DMS153 treated with DMSO at 0.1 percent for 48 hours (cell line): Measurements from ENCODE around the gene PTHLH.

ENCODE experiments used
- DNase-seq: peaks from one replicate; lab custom pipeline; 2025; ENCODE audit not compliant: unreplicated experiment; lab: John Stamatoyannopoulos, UW

The PTHLH gene

DNA sequence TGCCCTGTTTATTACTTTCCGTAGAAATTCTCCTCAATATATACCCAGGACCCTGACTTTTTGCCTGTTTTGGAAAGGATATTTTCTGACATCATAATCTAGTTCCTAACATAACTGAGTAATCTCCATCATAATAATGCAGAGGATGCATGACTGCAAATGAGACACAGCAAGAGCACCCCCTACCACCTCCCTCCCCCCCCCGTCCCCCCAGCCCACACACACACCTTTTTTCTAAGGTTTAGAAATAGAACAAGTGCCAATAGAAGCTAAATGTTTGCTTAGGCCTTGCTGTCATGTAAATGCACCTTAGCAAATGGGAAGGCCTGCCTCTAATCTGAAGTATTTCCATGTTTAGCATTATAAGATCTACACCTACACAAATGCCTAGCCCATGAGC, at the start of gene PTHLH:
TSS of gene PTHLH (minus strand) at position 13 of the 400 bp plus-strand sequence. CDS start 3,239 bp downstream, outside the sequence.
- no peak for DNase-seq

DNA sequence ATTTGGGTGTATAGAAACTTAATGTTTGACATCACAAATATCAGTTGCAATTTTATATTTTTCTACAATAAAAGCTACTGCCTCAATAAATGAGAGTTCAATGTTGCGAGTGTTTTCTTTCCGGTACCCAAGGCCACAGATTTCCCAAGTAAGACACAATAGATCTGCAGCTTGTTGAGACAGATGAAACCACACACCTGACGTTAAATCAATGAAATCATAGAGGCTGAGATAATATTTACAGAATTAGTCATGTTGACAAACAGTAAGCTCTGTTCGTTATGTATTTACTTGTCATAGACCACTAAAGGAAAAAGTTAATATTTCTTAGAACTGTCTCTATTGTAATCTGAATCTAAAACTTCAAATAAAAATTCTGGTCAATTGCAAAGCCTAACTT, 49.2 kb upstream of the PTHLH start:
- DNase-seq: no peak

DNA sequence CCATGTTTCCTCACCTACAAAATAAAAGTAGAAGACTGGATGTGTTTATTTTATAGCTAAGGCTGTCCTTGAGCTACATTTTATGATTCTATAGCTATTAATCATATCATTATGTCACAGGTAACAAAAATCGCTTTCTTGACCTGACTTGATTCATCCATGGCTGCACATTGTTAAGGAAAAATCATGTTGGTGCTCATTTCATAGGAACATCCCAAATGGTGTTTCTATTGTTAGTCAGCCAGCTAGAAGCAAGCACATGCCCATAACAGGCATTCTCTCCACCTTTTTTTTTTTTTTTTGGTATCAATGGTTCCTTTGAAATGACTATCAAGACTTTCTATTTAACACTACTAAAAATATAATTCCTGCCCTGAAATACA, 45.3 kb upstream of the PTHLH start:
- no peak for DNase-seq

DNA sequence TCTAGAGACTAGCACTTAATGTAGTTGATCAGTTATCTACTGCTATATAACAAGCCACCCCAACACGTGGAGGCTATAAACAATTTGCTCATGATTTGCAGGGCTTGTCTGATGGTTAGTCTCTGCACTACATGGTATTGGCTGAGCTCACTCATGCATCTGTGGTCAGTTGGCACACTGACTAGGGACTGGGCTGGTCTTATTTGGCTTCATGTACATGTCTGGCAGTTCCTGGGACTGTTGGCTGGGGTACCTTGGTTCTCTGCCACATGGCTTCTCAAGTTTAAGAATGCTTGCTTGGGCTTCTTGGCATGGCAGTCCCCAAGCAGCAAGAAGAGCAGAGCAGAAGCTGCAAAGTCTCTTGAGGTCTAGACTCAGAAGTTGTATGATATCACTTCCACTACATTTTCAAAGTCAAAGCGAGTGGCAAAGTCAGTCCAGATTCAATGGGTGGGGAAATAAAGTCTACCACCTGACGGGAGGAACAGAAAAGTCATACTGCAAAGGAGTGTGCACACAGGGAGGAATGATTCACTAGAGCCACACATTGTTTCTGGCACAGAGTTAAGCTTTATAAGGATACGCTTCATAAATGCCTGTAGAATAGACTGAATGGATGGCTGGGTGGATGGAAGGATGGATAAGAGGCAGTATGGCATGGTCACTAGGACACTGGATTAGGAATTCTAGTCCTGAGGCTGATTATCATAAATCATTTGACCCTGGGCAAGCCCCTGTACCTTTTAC, 44.8 kb upstream of the PTHLH start:
- DNase-seq: no peak

DNA sequence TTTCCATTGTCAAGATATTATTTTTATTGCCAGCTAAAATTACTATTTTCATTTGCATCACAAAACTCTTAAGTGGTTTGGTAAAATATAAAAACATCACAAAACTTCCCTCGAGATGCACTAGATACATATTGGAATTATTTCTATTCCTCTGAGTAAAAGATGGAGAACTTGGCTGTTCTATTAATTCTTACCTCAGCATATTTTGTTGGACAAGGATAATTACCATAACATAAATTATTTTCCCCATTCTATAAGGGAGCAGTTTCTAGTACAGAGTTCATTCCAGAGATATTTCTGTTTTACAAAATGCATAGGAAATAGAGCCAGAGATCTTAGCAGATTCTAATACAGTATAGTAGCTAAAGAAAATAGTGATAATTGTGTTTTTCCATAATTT, 42.6 kb upstream of the PTHLH start:
- DNase-seq: no peak

DNA sequence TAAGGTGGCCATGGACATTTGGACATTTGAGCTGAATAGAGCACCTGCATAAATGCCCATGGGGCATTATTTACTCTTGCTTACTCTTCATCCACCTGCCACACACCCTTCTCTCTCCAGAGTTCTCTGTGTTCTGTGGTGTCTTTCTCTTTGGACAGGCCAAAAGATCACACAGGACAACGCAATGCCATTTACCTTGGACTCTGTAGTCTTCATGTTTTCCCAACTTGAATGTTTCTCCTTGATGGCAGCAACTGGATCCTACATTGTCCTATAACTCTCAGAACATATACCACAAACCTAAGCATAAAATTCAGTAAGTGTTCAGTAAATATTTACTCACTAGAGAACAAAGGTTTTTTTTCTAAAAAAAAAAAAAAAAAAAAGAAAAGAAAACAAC, 41.7 kb upstream of the PTHLH start:
- DNase-seq: no peak

DNA sequence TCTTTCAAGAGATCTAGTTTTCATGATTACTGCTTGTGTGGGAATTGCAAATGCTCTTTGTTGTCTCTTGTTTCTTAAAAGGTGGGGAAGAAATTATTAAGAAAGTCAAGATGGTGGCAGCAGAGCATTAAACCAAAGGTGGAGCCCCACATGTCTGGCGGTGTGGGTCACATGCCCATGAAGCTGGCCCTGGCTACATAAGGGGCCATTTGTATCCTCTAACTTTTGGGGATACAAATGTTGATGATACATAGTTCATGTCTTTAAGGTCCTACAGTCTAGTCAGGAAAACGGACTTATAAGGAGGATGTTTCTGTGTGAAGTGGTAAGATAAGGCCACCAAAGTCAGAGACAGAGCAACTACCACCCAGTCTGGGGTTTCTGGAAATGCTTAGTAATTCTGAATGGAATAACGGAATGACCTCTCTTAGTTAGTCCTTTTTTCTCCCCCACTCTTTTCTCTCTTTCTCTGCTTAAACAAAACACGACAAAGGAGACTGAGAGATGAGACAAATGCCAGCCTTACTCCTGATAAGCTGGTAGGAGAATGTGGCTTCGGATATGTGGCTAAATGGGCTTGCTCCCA, 39.9 kb upstream of the PTHLH start:
- DNase-seq: no peak

DNA sequence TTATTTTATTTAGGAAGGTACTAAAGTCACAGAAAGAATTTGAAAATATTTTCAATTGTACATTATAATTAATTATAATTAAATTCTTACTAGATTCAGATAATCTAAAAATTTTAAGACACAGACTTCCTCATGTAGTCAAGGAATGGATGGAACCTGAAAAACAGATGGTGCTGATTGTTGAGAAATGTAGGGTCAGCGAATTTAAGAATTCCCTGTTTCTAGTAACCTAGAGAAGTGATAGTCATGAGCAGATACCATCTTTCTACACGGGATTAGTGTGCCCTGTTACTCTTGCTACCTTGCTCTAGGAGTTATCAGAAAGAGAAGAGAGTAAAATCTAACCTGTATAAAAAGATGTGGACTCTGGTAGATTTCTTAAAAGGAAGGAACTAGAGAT, 37.5 kb upstream of the PTHLH start:
- no peak for DNase-seq

DNA sequence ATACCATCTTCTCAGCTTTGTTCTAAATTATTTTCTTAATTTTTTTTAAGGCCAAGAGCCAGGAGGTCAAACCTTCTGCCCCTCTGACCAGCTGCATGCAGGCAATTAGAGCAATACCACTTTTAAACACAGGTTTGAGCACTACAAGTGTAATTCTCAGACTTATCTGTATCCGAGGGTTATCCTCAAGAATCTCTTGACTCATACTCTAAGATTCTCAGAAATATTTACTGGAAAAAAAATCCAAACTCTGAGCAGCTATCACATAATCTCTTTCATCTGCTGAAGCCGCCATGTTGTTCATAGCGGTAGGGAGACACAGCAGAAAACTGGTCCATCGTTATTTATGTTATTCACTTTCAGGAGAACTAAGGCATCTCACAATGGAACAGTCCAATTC, 27.4 kb upstream of the PTHLH start:
- no peak for DNase-seq

DNA sequence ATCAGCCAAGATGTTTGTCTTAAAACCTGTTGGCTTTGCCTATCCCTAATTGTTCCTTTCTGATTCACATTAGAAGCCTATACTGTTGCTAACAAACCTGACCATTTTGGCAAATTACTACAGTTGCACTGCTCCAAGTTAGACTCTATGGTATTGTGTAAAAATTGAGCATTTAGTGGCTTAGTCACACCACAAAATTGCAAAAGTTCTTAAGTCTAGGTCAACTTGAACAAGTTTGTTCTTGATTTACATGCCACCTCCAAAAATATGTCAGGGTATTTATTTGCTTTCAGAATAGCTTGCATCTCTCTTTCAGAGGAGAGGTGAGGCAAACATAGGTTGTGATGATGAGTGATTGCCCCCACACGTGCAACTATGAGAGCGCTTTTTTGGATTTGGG, 27.0 kb upstream of the PTHLH start:
- no peak for DNase-seq

DNA sequence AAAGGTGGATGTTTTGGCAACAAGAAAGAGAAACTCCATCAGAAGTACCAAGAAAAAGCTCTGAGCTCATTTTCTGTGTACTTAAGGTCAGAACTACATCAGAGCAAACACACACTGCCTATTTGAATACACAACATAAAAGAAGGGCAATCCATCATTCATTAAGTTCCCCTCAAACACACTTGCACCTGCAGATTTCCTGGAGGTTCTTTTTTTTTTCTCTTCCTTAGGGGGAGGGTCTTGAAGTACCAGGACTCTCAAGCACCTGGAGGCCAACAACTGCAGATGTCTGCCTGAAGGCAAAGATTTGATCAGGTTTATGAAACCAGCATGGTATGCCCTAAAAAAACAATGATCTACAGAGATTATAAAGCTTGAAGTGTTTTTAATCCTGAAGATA, 26.1 kb upstream of the PTHLH start:
- DNase-seq: no peak

DNA sequence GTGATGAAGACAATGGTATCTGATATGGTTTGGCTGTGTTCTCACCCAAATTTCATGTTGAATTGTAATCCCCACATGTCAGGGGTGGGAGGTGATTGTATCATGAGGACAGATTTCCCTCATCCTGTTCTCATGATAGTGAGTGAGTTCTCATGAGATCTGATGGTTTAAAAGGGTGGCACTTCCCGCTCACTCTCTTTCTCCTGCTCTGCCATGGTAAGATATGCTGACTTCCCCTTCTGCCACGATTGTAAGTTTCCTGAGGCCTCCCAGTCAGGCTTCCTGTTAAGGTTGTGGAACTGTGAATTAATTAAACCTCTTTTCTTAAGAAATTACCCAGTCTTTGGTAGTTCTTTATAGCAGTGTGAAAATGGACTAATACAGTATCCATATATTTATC, 25.6 kb upstream of the PTHLH start:
- DNase-seq: no peak

DNA sequence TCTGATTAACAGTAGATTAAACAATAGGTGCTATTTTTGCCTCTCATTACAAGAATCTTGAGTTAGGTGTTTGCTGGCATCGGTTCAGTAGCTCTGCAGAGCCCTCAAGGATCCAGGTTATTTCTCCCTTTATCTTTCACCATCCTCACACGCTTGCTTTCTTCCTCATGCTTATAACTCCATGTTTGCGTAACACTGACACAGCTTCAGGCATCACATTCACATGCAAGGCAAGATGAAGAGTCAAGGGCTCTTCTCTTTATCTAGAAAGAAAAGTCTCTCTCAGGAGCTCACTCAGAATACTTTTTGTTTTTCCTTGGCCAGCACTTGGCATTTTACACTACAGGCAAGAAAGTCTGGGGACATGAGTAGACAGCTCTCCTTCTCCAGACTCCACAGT, 24.2 kb upstream of the PTHLH start:
- no peak for DNase-seq

DNA sequence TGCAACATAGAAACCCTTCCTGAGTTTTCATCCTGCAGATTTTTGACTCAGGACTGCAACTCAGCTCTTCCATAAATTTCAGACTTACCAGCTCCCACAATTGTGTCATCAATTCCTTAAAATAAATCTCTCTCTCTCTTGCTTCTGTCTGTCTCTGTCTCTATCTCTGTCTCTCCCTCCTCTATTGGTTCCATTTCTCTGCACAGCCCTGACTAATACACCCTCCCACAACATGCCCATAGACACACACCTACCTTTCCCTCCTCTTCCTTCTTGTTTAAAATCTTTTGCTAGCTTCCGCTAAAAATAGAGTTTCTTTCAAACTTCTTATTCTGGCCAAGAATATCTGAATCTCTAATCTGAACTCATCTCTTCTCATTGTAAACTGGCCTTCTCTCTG, 22.9 kb upstream of the PTHLH start:
- DNase-seq: no peak

DNA sequence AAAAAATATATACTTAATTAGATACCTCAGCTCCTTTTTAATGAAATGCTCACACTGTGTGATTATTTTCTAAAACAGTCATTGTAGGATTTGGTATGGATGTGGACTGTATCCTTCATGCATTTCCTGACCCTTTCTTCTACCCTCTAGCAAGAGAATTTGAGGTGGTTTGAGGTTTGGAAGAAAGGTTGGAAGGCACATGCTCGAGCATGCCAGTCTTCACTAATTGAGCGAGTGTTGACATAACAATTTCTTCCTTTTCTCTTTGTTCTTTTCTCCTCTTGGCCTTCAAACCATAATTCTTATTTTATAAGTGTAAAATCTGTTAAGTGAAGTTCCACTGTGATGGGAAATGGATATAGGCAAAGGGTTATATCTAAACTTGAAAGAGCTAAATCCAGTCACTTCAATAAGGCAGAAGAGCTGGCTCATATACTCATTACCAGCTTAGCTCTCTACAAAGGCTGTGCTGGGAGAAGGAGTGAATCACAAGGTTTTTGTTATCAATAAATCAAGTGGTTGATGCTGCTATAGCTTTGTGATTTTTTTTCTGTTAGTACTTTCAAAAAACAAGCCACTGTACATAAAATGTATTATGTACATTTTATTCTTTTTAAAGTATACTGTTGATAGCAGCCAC, 16.2 kb upstream of the PTHLH start:
- no peak for DNase-seq

DNA sequence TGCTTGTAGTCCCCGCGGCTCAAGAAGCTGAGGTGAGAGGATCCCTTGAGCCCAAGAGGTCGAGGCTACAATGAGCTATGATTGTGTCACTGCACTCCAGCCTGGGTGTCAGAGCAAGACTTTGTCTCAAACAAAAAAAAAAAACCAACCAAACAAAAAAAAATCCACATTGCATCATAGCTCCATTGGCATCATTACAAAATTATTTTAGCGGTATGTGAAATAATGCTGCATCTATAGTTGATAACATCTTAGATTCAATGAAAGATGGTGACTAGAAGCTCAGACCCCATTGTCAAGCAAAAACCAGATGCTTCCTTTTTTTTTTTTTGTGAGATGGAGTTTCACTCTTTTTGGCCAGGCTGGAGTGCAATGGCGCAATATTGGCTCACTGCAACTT, 14.8 kb upstream of the PTHLH start:
- DNase-seq: no peak

DNA sequence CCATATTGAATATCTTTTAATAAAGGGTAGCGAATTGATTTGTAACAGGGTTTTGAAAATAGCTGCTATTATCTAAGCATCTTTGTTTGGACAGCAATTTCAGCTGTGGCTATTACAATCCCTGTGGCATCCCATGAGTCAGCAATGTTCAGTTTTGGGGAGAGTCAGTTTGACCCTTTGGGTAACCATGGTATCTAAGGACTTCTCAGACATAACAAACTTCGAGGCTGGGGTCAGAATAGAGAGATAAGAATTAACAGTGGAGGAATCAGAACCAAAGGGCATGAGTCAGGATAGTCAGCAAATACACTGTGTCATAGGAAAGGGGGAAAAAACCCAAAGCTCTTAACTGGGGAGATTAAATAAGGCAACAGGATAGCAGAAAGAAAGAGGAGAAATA, 11.7 kb upstream of the PTHLH start:
- DNase-seq: no peak

DNA sequence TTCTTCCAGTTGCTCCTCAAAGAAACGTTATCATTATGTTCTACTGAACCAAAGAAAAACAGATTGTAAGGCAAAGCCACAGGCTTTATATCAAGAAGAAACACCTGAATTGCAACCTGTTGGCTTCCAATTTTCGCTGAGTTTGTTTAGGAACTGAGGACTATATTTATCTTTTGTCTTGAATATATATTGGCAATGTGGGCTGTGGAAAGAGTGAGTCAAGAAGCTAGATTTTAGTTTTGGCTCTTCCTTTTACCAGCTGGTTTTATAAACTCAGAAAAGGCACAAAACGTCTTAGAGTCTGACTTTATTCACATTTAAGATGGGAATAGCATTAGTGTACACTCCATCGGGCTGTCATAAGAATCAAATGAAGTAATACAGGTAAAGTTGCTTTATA, 10.4 kb upstream of the PTHLH start:
- DNase-seq: no peak

DNA sequence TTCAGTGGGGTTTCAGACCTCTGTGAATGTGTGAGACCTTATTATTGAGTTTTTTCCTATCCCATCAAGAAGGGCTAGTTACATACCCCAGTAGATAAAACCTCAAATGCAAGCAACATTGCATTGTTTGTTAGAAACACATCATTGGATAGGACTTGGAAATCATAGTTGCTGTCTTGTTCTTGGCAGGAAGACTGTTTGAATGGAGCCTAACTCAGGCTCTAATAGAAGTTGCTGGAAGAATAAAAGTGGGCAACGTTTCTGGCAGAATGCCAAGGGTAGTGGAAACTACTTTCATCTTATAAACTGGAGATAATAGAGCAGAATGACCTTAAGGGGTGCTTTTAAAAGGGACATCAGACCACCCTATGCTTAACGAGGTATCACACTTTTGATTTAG, 9.9 kb upstream of the PTHLH start:
- DNase-seq: no peak

DNA sequence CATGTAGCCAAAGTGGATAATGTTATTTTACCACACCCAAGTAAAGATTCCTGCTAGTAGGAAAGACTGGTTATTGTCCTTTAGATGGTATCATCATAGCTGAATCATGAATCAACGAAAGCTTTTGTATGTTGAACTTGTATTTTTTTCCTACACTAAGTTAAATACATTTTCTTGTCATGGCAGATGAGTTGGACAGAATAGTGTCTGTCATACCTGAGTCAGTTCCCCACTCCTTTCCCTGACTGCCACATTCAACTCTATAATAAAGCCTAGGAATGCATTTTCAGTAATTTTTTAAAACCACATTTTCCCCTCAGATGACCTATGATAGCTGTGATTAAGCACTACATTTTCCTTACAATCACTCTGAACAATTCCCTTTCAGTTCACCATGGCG, 9.3 kb upstream of the PTHLH start:
- no peak for DNase-seq

DNA sequence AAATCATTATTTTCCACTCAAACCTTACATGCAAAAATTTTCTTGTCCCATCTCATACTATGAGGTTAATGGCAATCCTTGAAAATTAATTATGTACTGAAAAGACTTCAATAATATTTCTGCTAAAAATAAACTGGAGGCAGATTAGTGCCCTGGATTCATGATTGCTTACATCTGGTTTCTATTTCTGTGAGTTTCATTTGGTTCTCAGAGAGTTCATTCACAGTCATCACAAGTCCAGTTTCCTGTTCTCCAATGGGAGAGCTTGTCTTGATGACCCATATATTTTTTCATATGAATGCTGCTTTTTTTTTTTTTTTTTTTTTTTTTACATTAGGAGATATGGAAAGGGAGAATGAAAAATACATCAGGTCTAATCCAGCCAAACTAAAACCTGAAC, 6.6 kb upstream of the PTHLH start:
- DNase-seq: no peak

DNA sequence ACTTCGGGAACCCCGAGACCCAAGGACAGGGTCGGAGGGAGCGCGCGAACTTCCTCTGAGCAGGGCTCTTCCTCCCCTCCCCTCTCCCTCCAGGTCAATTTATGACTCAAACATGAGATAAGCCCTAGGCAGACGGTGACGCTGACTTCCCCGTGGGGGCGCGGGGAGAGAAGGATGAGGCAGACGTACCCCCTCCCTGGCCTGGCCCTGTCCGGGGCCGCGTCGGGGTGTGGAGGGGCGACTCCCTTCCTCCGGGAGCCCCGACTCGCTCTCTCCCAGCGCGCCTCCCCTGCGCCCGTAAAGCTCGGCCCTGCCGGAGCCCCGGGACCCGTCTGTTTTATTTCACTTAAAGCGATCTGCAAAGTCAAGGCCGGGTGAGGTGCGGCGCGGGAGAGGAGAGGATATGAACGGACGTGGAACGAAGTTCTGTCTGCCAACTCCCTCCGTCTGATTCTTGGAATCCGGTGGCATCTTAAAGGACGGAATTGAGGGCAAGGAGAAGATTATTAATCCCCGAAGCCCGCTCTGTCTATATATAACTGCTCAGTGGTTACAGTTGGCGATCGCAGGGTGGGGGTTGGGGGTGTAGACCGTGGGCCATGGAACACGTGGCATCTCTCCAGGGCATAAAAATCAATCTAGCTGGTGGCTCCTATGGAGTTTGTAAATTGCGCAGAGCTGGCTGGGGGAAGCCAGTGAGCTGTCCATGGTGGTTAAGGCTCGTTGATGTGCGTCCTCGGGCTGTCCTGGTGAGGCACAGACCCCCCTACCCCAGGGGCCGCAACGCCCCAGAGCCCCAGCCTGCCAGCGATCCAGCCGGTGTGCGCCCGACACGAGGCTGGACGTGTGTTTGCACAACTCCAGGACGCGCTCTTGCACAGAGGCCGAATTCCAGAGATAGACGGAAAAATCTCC, 2.9 kb upstream of the PTHLH start:
- no peak for DNase-seq
